HEK293T (cell line): Measurements from ENCODE around the gene STAT5A.
A peak's percentile ranks its signal among the peaks of the same experiment; 100 is the strongest.

Experiments used
- CTCF ChIA-PET: fragments of 350-600 bp; formaldehyde crosslinking; extraction: SDS; loops from one replicate; lab custom pipeline; 2021; ENCODE audit warnings: antibody characterized with exemption, inconsistent platforms; lab: Yijun Ruan, JAX
- POLR2A ChIA-PET: fragments of 350-600 bp; formaldehyde crosslinking; extraction: SDS; loops from one replicate; lab custom pipeline; 2020; ENCODE audit warnings: antibody characterized with exemption, inconsistent platforms; lab: Yijun Ruan, JAX
- DNase-seq: peaks from one replicate; pipeline ENCODE4 v3.0.0; 2012; ENCODE audit warnings: mixed read lengths; ENCODE audit errors: extremely low spot score
- ARNT ChIP-seq: fragments of 450-650 bp; IDR thresholded peaks from 2 replicates; pipeline ENCODE4 v1.6.1; 2017; ENCODE audit warnings: mild to moderate bottlenecking
- BHLHE40 ChIP-seq: fragments of 450-650 bp; IDR thresholded peaks from 2 replicates; pipeline ENCODE4 v1.6.1; 2016; ENCODE audit warnings: mild to moderate bottlenecking, moderate library complexity, borderline replicate concordance
- CTBP1 ChIP-seq: fragments of 450-650 bp; IDR thresholded peaks from 2 replicates; pipeline ENCODE4 v1.6.1; 2016; ENCODE audit warnings: borderline replicate concordance
- ELF4 ChIP-seq: fragments of 450-650 bp; IDR thresholded peaks from 2 replicates; pipeline ENCODE4 v1.6.1; 2017; ENCODE audit warnings: antibody characterized with exemption
- FOXA1 ChIP-seq: fragments of 450-650 bp; IDR thresholded peaks from 2 replicates; pipeline ENCODE4 v1.6.1; 2016; ENCODE audit warnings: mild to moderate bottlenecking
- FOXK2 ChIP-seq: fragments of 450-650 bp; IDR thresholded peaks from 2 replicates; pipeline ENCODE4 v1.6.1; 2016; ENCODE audit warnings: mild to moderate bottlenecking
- FOXM1 ChIP-seq: fragments of 450-650 bp; IDR thresholded peaks from 2 replicates; pipeline ENCODE4 v1.6.1; 2017; ENCODE audit warnings: mild to moderate bottlenecking, borderline replicate concordance
- HDGF ChIP-seq: fragments of 450-650 bp; IDR thresholded peaks from 2 replicates; pipeline ENCODE4 v1.6.1; 2017; ENCODE audit warnings: antibody characterized with exemption, borderline replicate concordance
- L3MBTL2 ChIP-seq: fragments of 450-650 bp; conservative IDR thresholded peaks from 2 replicates; pipeline ENCODE4 v1.6.1; 2016; ENCODE audit warnings: mild to moderate bottlenecking
- LEF1 ChIP-seq: fragments of 450-650 bp; IDR thresholded peaks from 2 replicates; pipeline ENCODE4 v1.6.1; 2017; ENCODE audit warnings: mild to moderate bottlenecking, borderline replicate concordance
- NFRKB ChIP-seq: fragments of 450-650 bp; IDR thresholded peaks from 2 replicates; pipeline ENCODE4 v1.6.1; 2016; ENCODE audit warnings: mild to moderate bottlenecking, moderate library complexity
- PKNOX1 ChIP-seq: fragments of 450-650 bp; IDR thresholded peaks from 2 replicates; pipeline ENCODE4 v1.6.1; 2016
- SP1 ChIP-seq: fragments of 450-650 bp; IDR thresholded peaks from 2 replicates; pipeline ENCODE4 v1.6.1; 2017
- SUZ12 ChIP-seq: fragments of 450-650 bp; IDR thresholded peaks from 2 replicates; pipeline ENCODE4 v1.6.1; 2016; ENCODE audit warnings: mild to moderate bottlenecking
- TARDBP ChIP-seq: fragments of 450-650 bp; IDR thresholded peaks from 2 replicates; pipeline ENCODE4 v1.6.1; 2016
- ZNF384 ChIP-seq: fragments of 450-650 bp; IDR thresholded peaks from 2 replicates; pipeline ENCODE4 v1.6.1; 2016

The STAT5A gene

GRCh38 chr17:42246515-42246914 lies 41.8 kb upstream of the STAT5A start:
- no peak for TF ChIP-seq FOXM1
- TF ChIP-seq SP1 = no peak
- no peak for TF ChIP-seq FOXA1
- TF ChIP-seq ZNF384 = no peak
- no peak for TF ChIP-seq BHLHE40
- no peak for TF ChIP-seq NFRKB
- TF ChIP-seq LEF1 = no peak
- no peak for TF ChIP-seq L3MBTL2
- no peak for TF ChIP-seq ARNT
- TF ChIP-seq SUZ12 = no peak
- no peak for TF ChIP-seq ELF4
- ChIA-PET POLR2A (no interaction called here), CTCF (no interaction called here)
- no peak for DNase-seq

GRCh38 chr17:42247734-42248133 lies 40.6 kb upstream of the STAT5A start:
- CTCF ChIA-PET = interaction anchor here (2.3 kb wide), 1 partner anchor 25 kb away, joined by 13 read pairs; no protein-coding TSS in a partner anchor

GRCh38 chr17:42248351-42249179 lies 39.7 kb upstream of the STAT5A start:
- TF ChIP-seq SP1 (no peak), FOXM1 (no peak), TARDBP (no peak), HDGF (no peak), ELF4 (no peak), ZNF384 (no peak)
- DNase-seq = no peak
- ChIA-PET CTCF (interaction anchor here (0.6 to 2.3 kb wide), 3 partner anchors 26 to 498 kb away, joined by 3 to 13 read pairs (median 4); no protein-coding TSS in a partner anchor), POLR2A (interaction anchor here (1.6 kb wide), 1 partner anchor 27 kb away, joined by 4 read pairs; no protein-coding TSS in a partner anchor)

More at GRCh38 chr17:42247734-42248133, 40.6 kb upstream of the STAT5A start:
- TF ChIP-seq HDGF (no peak), BHLHE40 (no peak), LEF1 (no peak), ELF4 (no peak), ARNT (no peak), SP1 (no peak)
- POLR2A ChIA-PET = interaction anchor here (1.6 kb wide), 1 partner anchor 28 kb away, joined by 4 read pairs; no protein-coding TSS in a partner anchor
- no peak for DNase-seq

GRCh38 chr17:42249681-42250446 lies 38.4 kb upstream of the STAT5A start:
- CTCF ChIA-PET = interaction anchor here (1.7 to 1.9 kb wide), 2 partner anchors 13 to 28 kb away, joined by 6 to 7 read pairs; no protein-coding TSS in a partner anchor
- TF ChIP-seq ARNT (no peak), FOXA1 (no peak), SP1 (no peak), LEF1 (no peak), ELF4 (no peak), TARDBP (no peak), NFRKB (no peak), CTBP1 (no peak), BHLHE40 (no peak), HDGF (no peak), L3MBTL2 (no peak), PKNOX1 (no peak), FOXM1 (no peak), FOXK2 (no peak), SUZ12 (no peak), ZNF384 (no peak)
- POLR2A ChIA-PET = no interaction called here
- DNase-seq = no peak

- ChIA-PET POLR2A (interaction anchor here (0.6 to 1.2 kb wide), 3 partner anchors 13 to 26 kb away, joined by 3 to 4 read pairs (median 3); no protein-coding TSS in a partner anchor), CTCF (interaction anchor here (1.0 to 1.9 kb wide), 4 partner anchors 14 to 39 kb away, joined by 3 to 7 read pairs (median 6); no protein-coding TSS in a partner anchor)
- TF ChIP-seq PKNOX1 = no peak
- no peak for TF ChIP-seq FOXK2
- TF ChIP-seq BHLHE40 = no peak
- no peak for TF ChIP-seq SP1
- TF ChIP-seq HDGF = no peak
- TF ChIP-seq LEF1 = no peak
- no peak for TF ChIP-seq ARNT
- no peak for TF ChIP-seq ZNF384
- no peak for TF ChIP-seq FOXM1
- no peak for TF ChIP-seq L3MBTL2
- no peak for TF ChIP-seq TARDBP
- no peak for TF ChIP-seq CTBP1
- no peak for TF ChIP-seq FOXA1
- TF ChIP-seq NFRKB = no peak
- no peak for TF ChIP-seq ELF4
- peak; percentile 47 for DNase-seq
Measured at GRCh38 chr17:42251115-42251514, 37.2 kb upstream of the STAT5A start.
